Measurements from ENCODE around the gene KDM4C.
A peak's percentile ranks its signal among the peaks of the same experiment; 100 is the strongest.

The KDM4C gene

DNA sequence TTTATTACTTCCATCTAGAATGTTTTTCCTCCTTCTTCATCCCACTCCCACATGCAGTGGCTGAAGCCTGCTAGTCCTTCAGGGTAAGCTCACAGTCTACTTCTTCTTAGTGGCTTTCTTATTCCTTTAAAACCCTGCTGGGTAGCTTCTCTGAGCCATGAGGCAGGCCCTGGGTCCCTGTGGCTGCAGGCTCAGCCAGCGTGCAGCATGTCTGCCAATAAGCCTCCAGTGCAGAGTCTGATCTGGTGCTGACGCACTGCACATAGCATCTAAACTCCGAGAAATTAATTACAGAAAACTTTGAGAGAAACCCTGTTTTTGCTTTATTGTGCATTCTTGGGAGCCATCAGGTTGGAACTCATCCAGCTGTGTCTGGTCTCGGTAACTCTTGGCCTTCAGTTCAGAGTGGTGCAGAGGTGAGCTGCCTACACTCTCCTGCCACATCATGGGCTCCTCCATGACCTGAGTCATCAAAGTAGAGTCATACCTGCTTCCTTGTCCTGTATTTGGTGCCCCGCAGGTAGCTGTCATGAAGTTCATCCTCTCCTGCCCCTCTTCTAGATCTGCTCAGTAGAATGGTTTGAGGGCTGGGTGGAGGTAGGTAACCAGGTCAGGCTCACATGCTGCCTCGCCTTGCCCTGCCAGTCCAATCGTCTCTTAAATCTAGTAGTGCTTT lies 339.4 kb downstream of the KDM4C start:
- peaks cover 7 to 8% of the 10 kb centered on the region in 2 donors for H3K4me1 Mint-ChIP-seq (ENCODE audit: low read depth in 2 of 2)
- peaks cover 29% of the 10 kb centered on the region for H3K36me3 Mint-ChIP-seq (ENCODE audit: insufficient read depth)
- no peak for ATAC-seq (replicated peaks)
- H3K9me3 Mint-ChIP-seq, result no peaks in the 10 kb centered on the region
- H3K27me3 Mint-ChIP-seq, result no peaks in the 10 kb centered on the region
- H3K4me3 Mint-ChIP-seq, result no peak overlapping the region
- DNase-seq, result no peak
- peak overlapping the region in 1 of 2 donors; percentile 81 for H3K27ac Mint-ChIP-seq

DNA sequence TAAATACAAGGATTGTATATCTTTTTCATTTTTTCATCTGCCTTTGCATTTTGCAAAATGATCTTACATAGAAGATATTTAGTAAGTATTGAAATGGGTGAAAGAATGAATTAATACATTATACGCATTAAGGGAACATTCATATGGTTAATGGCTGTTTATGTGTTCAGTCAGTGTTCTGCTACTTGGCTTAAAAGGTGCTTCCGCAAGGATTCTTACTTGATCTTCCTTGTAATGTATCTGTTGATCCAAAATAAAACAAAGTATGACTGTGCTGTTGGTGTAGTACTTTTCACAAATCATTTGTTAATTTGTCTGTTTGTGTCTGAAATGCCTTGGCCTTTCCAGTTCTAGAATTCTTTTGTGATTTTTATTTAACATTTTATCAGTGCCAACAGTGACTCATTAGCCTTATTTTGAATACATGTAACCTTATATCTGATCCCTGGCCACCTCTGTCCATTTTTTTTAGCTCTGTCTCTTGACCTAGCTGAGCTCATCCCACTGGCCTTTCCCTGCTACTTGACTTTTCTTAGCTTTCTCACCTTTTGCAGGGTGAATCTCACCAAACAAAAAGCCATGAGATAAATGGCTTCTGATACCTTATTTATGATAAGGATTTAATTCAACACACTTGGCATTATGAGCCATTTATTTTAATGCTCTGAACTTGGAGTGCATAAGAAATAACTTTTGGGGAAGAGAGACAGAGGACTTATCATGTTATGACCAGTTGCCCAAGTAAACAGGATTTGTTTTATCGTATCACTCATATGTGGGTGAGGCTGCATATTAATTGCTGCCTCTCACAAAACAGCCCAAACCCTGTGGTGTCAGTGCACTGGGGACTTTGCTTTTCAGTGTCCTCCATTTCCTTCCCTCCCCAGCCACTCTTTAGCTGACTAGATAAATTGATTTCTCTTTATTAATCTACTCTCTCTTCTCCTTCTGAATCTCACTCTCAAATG lies 340.3 kb downstream of the KDM4C start:
- Mint-ChIP-seq H3K27me3 (no peaks in the 10 kb centered on the region), H3K4me3 (no peak overlapping the region), H3K4me1 (ENCODE audit: low read depth in 2 of 2) (peaks cover 5 to 8% of the 10 kb centered on the region in 2 donors), H3K36me3 (ENCODE audit: insufficient read depth) (peaks cover 29% of the 10 kb centered on the region), H3K9me3 (no peaks in the 10 kb centered on the region), H3K27ac (no peak overlapping the region)
- ATAC-seq (replicated peaks) (no peak), DNase-seq (no peak)

- Mint-ChIP-seq H3K4me3 (no peak overlapping the region), H3K9me3 (no peaks in the 10 kb centered on the region), H3K27ac (no peak overlapping the region), H3K27me3 (no peaks in the 10 kb centered on the region), H3K36me3 (ENCODE audit: insufficient read depth) (peaks cover 16% of the 10 kb centered on the region), H3K4me1 (ENCODE audit: low read depth in 2 of 2) (peaks cover 0 to 7% of the 10 kb centered on the region in 2 donors)
- DNase-seq (no peak), ATAC-seq (replicated peaks) (no peak)
Observed at GRCh38 chr9:7103367-7103766, 345.6 kb downstream of the KDM4C start.

DNA sequence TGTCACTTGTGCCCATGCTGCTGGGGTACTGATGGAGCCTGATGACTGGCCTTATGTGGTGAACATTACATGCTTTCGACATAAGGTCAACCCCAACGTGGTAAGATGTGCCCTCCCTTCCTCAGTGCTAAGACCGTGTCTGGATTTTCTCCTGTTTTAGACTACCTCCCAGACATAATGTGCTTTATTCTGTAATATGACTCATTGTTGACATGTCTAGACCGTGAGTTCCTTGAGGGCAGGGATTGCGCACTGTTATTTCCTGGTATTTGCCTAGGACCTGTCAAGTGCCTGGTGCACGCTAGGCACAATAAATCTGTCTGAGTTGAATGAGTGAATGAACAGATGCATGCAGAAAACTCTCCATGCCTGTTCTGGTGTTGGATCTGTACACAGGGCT lies 346.0 kb downstream of the KDM4C start:
- Mint-ChIP-seq H3K27ac (peak overlapping the region in 1 of 2 donors; percentile 8), H3K4me3 (no peak overlapping the region)
- ATAC-seq (replicated peaks), result no peak

GRCh38 chr9:7104625-7105024 lies 346.9 kb downstream of the KDM4C start:
- H3K36me3 Mint-ChIP-seq (ENCODE audit: insufficient read depth), result peaks cover 21% of the 10 kb centered on the region
- no peak for DNase-seq
- peak overlapping the region in 1 of 2 donors; percentile 8 for H3K27ac Mint-ChIP-seq

More for the DNA sequence above, 346.0 kb downstream of the KDM4C start:
- no peaks in the 10 kb centered on the region for H3K27me3 Mint-ChIP-seq
- peaks cover 0 to 7% of the 10 kb centered on the region in 2 donors for H3K4me1 Mint-ChIP-seq (ENCODE audit: low read depth in 2 of 2)
- no peak for DNase-seq
- H3K9me3 Mint-ChIP-seq, result no peaks in the 10 kb centered on the region
- H3K36me3 Mint-ChIP-seq (ENCODE audit: insufficient read depth), result peaks cover 20% of the 10 kb centered on the region

DNA sequence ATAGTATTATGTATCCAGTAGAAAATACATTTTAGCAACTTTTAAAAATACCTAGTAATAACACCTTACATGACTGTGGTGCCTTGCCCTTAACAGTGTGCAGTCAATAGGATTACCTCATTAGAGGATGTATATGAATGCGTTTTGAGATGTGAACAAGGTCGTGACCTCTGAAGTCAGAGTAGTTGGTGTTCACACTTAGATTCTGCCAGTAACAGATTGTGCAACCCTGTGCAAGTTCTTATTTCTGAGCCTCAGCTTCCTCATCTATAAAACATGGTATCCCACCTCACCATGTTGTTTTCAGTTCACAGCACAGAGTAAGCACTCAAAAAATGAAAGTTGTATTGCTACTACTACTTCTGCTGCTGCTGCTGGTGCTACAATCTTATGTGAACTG lies 347.3 kb downstream of the KDM4C start:
- no peaks in the 10 kb centered on the region for H3K9me3 Mint-ChIP-seq
- ATAC-seq (replicated peaks) (no peak), DNase-seq (no peak)
- H3K36me3 Mint-ChIP-seq (ENCODE audit: insufficient read depth), result peaks cover 19% of the 10 kb centered on the region
- peaks cover 0 to 7% of the 10 kb centered on the region in 2 donors for H3K4me1 Mint-ChIP-seq (ENCODE audit: low read depth in 2 of 2)
- no peaks in the 10 kb centered on the region for H3K27me3 Mint-ChIP-seq
- no peak overlapping the region for H3K27ac Mint-ChIP-seq
- H3K4me3 Mint-ChIP-seq, result no peak overlapping the region

More at GRCh38 chr9:7104625-7105024, 346.9 kb downstream of the KDM4C start:
- Mint-ChIP-seq H3K4me1 (ENCODE audit: low read depth in 2 of 2) (peaks cover 0 to 7% of the 10 kb centered on the region in 2 donors), H3K9me3 (no peaks in the 10 kb centered on the region), H3K27me3 (no peaks in the 10 kb centered on the region), H3K4me3 (no peak overlapping the region)
- no peak for ATAC-seq (replicated peaks)

GRCh38 chr9:7108936-7109335 lies 351.2 kb downstream of the KDM4C start:
- H3K36me3 Mint-ChIP-seq (ENCODE audit: insufficient read depth), result peaks cover 9% of the 10 kb centered on the region
- DNase-seq, result no peak
- no peaks in the 10 kb centered on the region for H3K9me3 Mint-ChIP-seq
- no peak overlapping the region for H3K4me3 Mint-ChIP-seq
- H3K27ac Mint-ChIP-seq, result no peak overlapping the region
- no peaks in the 10 kb centered on the region for H3K27me3 Mint-ChIP-seq
- H3K4me1 Mint-ChIP-seq (ENCODE audit: low read depth in 2 of 2), result peaks cover 8 to 14% of the 10 kb centered on the region in 2 donors
- ATAC-seq (replicated peaks), result no peak

- Mint-ChIP-seq H3K4me1 (ENCODE audit: low read depth in 2 of 2) (peaks cover 6 to 19% of the 10 kb centered on the region in 2 donors), H3K36me3 (ENCODE audit: insufficient read depth) (peaks cover 13% of the 10 kb centered on the region), H3K27ac (peak overlapping the region; percentile 2 to 62), H3K9me3 (no peaks in the 10 kb centered on the region), H3K4me3 (no peak overlapping the region), H3K27me3 (no peaks in the 10 kb centered on the region)
- DNase-seq (no peak), ATAC-seq (replicated peaks) (no peak)
Observed at GRCh38 chr9:7111413-7111812, 353.6 kb downstream of the KDM4C start.

DNA sequence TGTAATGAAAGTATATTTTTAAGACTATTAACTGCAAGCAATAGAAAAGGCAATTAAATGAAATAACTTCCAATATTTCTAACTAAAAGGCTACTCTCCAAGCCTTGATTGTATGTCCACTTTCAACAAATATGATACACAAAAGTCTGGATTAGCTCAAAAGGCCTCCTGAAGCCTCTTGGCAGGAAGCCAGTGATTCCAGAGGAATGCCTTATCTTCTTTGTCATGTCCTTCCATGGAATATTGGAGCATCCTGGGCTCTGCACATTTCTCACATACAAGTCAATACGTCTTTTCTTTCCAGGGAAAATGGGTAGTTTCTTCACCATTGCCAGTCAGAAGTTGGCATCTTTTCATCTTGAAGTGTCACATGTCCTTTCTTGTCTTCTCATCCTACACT lies 357.8 kb downstream of the KDM4C start:
- DNase-seq, result no peak
- Mint-ChIP-seq H3K4me3 (no peak overlapping the region), H3K27ac (no peak overlapping the region), H3K36me3 (ENCODE audit: insufficient read depth) (peaks cover 8% of the 10 kb centered on the region), H3K4me1 (ENCODE audit: low read depth in 2 of 2) (peaks cover 15 to 43% of the 10 kb centered on the region in 2 donors), H3K27me3 (no peaks in the 10 kb centered on the region), H3K9me3 (no peaks in the 10 kb centered on the region)
- no peak for ATAC-seq (replicated peaks)

DNA sequence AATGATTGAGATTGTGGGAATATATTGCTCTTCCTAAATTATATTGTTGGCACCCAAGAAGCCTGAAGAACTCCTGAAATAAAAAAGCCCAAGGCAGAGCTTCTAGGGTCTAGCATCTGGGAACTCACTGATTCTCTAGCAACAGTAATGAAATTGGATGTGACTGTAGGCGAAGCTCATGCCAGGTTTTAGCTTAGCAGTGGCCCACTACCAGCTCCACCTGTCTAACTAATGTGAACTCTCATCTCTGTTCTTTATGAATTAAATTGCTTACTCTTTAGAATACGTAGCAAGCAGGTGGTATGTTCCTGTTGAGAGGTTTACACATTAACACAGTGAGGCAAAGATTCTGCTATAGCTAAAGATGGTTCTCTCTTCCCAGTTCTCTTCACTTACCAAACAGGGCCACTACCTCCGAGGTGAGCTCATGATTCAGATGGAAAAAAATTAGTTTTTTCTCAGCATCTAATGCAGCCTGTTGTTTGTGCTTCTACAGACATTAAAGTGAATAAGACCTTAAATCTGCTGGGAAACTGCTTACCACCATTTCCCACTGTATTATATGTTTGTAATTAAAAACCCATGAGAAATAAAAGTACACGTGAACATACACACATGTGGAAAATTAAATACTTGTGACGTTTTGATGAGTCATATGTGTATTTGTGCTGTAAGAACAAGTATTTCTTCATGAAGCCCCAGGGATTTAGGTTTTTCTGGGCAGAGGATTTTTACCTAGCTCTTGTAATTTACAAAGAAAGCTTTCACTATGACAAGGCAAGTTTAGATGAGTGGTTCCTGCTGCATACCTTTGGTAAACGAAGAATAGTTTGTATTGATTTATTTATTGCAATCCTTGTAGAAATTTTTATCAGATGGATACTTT lies 360.1 kb downstream of the KDM4C start:
- Mint-ChIP-seq H3K9me3 (no peaks in the 10 kb centered on the region), H3K4me3 (no peak overlapping the region), H3K4me1 (ENCODE audit: low read depth in 2 of 2) (peaks cover 18 to 44% of the 10 kb centered on the region in 2 donors), H3K27ac (peak overlapping the region in 1 of 2 donors; percentile 54), H3K27me3 (no peaks in the 10 kb centered on the region), H3K36me3 (ENCODE audit: insufficient read depth) (peaks cover 15% of the 10 kb centered on the region)
- ATAC-seq (replicated peaks) (no peak), DNase-seq (no peak)

DNA sequence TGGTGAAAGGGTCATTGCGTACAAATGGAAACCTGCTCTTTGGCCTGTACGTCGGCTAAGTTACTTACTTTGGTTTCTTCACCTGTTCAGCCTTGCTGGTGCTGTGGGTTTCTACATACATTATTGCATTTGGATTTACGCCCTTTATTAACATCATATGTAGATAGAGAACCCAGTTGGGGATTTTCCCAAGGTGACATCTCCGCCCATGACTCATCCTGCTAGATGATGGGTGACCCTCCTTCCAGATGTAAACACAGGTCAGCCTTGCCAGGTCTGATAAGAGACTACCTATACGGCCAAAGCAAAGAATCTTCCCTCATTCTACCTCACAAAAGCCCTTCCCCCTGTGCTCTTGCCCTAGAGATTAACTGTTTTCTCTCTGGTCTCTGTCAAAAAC lies 360.9 kb downstream of the KDM4C start:
- Mint-ChIP-seq H3K9me3 (no peaks in the 10 kb centered on the region), H3K36me3 (ENCODE audit: insufficient read depth) (peaks cover 15% of the 10 kb centered on the region), H3K27ac (no peak overlapping the region), H3K27me3 (no peaks in the 10 kb centered on the region), H3K4me3 (no peak overlapping the region), H3K4me1 (ENCODE audit: low read depth in 2 of 2) (peaks cover 18 to 51% of the 10 kb centered on the region in 2 donors)
- ATAC-seq (replicated peaks), result no peak
- no peak for DNase-seq

DNA sequence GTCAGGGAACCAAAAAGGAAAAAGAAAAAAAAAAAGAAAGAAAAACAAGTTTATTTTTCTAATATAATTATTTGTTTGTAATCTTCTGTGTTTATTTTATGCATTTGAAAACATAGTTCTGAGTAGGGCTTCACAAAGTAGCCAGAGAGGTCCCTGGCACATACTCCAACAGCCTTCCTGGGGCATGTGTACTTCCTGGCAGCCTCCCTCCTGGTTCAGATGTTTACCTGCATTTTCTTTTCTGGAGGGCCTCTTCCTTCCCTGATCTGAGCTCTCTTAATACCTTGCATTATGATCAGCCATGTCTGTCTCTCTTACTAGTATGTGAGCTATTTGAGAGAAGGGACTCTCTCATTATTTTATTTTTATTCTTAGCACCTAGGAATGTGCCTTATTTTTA lies 361.8 kb downstream of the KDM4C start:
- no peak for ATAC-seq (replicated peaks)
- H3K36me3 Mint-ChIP-seq (ENCODE audit: insufficient read depth), result peaks cover 13% of the 10 kb centered on the region
- no peaks in the 10 kb centered on the region for H3K27me3 Mint-ChIP-seq
- peak overlapping the region; percentile 62 to 85 for H3K27ac Mint-ChIP-seq
- peaks cover 18 to 51% of the 10 kb centered on the region in 2 donors for H3K4me1 Mint-ChIP-seq (ENCODE audit: low read depth in 2 of 2)
- H3K4me3 Mint-ChIP-seq, result no peak overlapping the region
- no peaks in the 10 kb centered on the region for H3K9me3 Mint-ChIP-seq
- no peak for DNase-seq

DNA sequence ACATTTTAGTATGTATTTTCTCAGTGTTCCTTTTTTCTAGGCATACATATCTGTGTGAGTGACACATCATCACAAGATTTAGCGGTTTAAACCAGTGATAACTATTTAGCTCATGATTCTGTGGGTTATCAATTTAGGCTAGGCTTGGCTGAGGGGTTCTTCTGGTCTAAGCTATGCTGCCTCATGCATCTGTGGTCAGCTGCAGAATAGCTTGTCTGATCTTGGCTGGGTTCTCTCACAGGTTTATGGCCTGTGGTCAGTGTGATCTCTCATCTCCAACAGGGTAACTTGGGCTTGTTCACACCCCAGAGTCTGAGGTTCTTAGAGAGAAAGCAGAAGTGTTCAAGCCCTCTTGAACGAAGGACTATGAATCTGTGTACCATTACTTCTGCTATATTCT lies 363.3 kb downstream of the KDM4C start:
- peaks cover 24 to 54% of the 10 kb centered on the region in 2 donors for H3K4me1 Mint-ChIP-seq (ENCODE audit: low read depth in 2 of 2)

More for the DNA sequence above, 363.3 kb downstream of the KDM4C start:
- peak overlapping the region; percentile 3 to 88 for H3K27ac Mint-ChIP-seq
- H3K9me3 Mint-ChIP-seq, result no peaks in the 10 kb centered on the region
- H3K36me3 Mint-ChIP-seq (ENCODE audit: insufficient read depth), result peaks cover 7% of the 10 kb centered on the region
- H3K27me3 Mint-ChIP-seq, result no peaks in the 10 kb centered on the region
- DNase-seq (no peak), ATAC-seq (replicated peaks) (peak; percentile 84)
- peak overlapping the region in 1 of 2 donors; percentile 20 for H3K4me3 Mint-ChIP-seq

Measured in effector memory CD8-positive, alpha-beta T cell (primary cell).